Muscle layer of duodenum (tissue), 2 donors: Measurements from ENCODE around the gene SLC17A9.

Experiments used
- H3K27ac ChIP-seq: one replicate; pipeline ENCODE4 v1.7.0; 2013; ENCODE audit warnings: mild to moderate bottlenecking, low read length
- H3K27me3 ChIP-seq: one replicate; pipeline ENCODE4 v1.7.0; 2013; ENCODE audit warnings: low read depth, mild to moderate bottlenecking, control low read depth, low read length
- H3K36me3 ChIP-seq, 2 donors: one replicate each; pipeline ENCODE4 v1.7.0; 2013; ENCODE audit warnings: low read length in 2 of 2, control low read depth in 1 of 2, mild to moderate bottlenecking in 1 of 2; ENCODE audit not compliant: insufficient read depth in 2 of 2, control insufficient read depth in 1 of 2
- H3K4me1 ChIP-seq, 2 donors: one replicate each; pipeline ENCODE4 v1.7.0; 2013; ENCODE audit warnings: low read length in 2 of 2, mild to moderate bottlenecking in 2 of 2, control low read depth in 1 of 2, moderate library complexity in 1 of 2; ENCODE audit not compliant: insufficient read depth in 2 of 2, control insufficient read depth in 1 of 2
- H3K4me3 ChIP-seq, 2 donors: one replicate each; pipeline ENCODE4 v1.7.0; 2013; ENCODE audit warnings: low read length in 2 of 2, low read depth in 1 of 2, mild to moderate bottlenecking in 1 of 2
- H3K9me3 ChIP-seq, 2 donors: one replicate each; pipeline ENCODE4 v1.7.0; 2013; ENCODE audit warnings: low read length in 2 of 2, control low read depth in 1 of 2, mild to moderate bottlenecking in 1 of 2; ENCODE audit not compliant: control insufficient read depth in 1 of 2
- donor health status: healthy.

SLC17A9 gene

DNA sequence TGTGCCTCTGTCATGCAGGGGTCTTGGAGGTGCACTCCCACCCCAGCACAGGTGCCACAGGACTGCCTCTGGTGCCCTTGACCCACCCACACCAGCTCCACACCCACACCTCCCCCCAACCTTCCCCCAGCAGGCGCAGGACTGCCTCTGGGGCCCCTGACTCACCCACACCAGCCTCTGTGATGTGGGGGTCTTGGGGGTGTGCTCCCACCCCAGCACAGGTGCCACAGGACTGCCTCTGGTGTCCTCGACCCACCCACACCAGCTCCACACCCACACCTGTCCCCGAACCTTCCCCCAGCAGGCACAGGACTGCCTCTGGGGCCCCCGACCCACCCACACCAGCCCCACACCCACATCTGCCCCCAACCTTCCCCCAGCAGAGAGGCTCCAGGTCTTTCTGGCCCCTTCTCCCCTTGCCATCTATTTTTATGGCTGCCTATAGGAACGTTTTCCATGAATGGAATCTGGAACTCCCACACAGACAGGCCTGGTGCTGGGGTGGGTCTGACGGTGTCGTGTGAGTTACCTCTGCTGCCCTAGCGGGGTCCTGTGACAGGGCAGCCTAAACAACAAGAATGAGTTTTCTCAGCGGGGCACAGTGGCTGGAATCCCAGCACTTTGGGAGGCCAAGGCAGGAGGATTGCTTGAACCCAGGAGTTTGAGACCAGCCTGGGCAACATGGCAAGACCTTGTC lies 23.5 kb downstream of the SLC17A9 start:
- no peaks in the 10 kb centered on the region for H3K36me3 ChIP-seq
- H3K9me3 ChIP-seq, result no peaks in the 10 kb centered on the region
- H3K27me3 ChIP-seq, result peaks cover 59% of the 10 kb centered on the region
- H3K4me3 ChIP-seq, result no peak overlapping the region
- no peak overlapping the region for H3K27ac ChIP-seq
- H3K4me1 ChIP-seq, result peaks cover 0 to 7% of the 10 kb centered on the region in 2 donors

DNA sequence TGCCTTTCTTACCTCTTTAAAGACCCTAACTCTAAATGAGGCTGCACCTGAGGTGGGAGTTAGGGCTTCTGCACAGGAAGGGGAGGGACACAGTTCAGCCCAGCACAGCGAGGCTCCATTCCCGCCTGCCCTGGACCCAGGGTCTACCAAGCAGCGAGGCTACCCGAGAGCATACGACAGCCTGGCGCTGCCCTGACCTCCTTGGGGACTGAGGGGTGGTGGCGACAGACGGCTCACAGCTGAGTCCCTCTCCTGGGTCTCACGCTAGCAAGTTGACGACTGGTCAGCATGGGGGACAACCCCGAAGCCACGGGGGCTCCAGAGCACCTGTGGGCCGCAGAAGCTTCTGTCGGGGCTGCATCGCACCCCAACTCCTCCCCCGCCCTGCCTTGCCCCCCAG lies 24.4 kb downstream of the SLC17A9 start:
- Histone ChIP-seq H3K4me1 (peaks cover 0 to 7% of the 10 kb centered on the region in 2 donors), H3K36me3 (no peaks in the 10 kb centered on the region), H3K27me3 (peaks cover 50% of the 10 kb centered on the region), H3K27ac (no peak overlapping the region), H3K9me3 (no peaks in the 10 kb centered on the region), H3K4me3 (no peak overlapping the region)

DNA sequence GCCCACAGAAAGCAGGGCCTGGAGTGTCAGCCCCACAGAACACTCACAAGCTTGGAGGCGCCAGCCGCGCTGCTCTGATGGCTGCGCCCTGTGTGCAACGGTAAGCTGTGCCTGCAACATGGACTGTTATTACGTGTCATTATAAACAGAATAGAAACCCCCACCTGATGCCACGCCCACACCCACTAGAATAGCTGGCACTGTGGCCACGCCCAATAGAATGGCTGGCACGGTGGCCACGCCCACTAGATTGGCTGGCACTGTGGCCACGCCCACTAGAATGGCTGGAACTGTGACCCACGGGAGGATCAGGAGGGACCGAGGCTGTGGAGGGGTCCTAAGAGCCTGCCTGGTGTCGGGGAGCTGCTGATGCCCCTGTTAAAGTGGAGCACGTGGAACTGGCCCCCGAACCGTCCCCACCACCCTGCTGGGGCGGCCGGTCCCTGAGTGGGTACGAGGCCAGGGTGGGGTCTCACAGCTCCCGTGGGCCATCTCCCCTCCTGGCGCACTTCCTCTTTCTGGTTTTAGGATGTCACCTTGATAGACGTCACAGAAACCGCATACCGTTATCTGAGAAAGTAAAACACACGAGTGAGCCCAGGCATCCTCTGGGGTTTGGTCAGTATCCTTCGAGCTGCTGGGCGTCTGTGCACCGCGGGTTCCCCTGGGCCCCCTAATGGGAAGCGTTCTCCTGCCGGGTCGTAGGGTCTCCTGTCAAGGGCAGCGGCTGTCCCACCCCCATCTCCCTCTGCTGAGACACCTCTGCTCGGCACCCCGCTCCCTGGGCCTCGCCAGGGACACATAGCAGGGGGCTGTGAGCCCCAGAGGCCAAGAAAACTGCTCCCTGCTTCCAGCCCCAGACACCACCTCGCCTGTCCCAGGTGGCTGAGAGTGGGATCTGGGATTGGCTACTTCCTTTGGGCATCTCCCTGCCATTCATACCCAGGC lies 25.4 kb downstream of the SLC17A9 start:
- H3K27ac ChIP-seq, result no peak overlapping the region
- H3K27me3 ChIP-seq, result peaks cover 46% of the 10 kb centered on the region
- no peaks in the 10 kb centered on the region for H3K36me3 ChIP-seq
- no peak overlapping the region for H3K4me3 ChIP-seq
- H3K4me1 ChIP-seq, result peaks cover 0 to 1% of the 10 kb centered on the region in 2 donors
- no peaks in the 10 kb centered on the region for H3K9me3 ChIP-seq

DNA sequence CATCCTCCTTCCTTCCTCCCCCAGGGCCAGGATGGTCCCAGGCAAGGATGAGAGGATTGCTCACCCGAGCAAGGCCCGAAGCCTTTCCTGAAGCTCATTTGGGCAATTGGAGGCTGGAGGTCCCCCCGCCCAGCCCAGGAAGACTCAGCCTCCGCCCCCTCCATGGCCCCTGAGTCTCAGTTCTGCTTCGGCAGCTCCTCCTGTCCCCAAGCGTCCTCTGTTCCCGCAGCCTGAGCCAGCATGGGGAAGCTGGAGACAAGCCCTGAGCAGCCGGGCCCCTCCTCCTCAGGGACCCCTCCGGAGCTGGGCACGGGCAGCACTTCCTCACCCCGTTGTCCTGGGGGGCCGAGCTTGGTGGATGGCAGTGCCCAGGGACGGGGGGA lies 26.0 kb downstream of the SLC17A9 start:
- no peak overlapping the region for H3K27ac ChIP-seq
- no peaks in the 10 kb centered on the region for H3K9me3 ChIP-seq
- no peaks in the 10 kb centered on the region for H3K36me3 ChIP-seq
- no peak overlapping the region for H3K4me3 ChIP-seq
- H3K4me1 ChIP-seq, result no peaks in the 10 kb centered on the region
- H3K27me3 ChIP-seq, result peaks cover 41% of the 10 kb centered on the region

DNA sequence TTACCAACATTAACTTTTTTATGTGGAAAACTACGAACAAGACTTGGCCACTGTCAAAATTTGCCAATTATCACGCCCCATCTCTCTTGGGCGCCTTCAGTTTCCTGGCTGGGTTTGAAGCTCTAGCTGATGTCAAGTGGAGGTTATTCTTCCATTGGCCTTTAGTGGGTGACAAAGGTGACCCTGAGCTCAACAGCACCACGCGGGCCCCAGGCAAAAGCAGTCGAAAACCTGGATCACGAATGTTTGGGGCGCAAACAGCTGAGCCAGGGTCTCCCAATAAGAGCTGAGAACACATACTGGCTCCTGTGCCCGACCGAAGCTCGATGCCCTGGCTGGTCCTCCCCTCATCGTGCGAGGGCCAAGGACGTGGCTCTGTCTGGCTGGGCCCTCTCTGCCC lies 26.8 kb downstream of the SLC17A9 start:
- Histone ChIP-seq H3K9me3 (no peaks in the 10 kb centered on the region), H3K36me3 (no peaks in the 10 kb centered on the region), H3K4me1 (no peaks in the 10 kb centered on the region), H3K4me3 (no peak overlapping the region), H3K27me3 (peaks cover 33% of the 10 kb centered on the region), H3K27ac (no peak overlapping the region)

DNA sequence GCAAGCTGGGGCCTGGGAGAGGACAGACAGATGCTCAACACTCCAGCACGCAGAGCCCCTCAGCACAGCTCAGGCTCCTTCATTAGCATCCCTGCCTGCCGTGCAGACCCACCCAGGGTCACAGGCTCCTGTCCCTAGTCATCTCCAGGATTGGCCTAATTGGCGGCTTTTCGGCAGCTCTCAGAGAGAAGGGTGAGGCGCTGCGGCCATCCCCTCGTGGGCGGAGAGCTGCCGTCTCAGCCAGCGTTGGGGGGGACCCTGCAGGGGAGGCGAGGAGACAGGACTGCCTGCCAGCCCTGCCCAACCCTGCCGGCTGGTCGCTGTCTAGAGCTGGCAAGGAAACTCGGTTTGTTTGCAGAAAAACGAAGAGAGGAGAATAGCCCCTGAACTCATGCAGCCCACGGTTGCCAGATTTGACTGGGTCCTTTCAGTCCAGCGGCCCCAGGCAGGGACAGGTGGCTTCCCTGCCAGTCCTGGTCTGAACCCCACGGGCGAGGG lies 27.4 kb downstream of the SLC17A9 start:
- Histone ChIP-seq H3K27me3 (peaks cover 27% of the 10 kb centered on the region), H3K27ac (no peak overlapping the region), H3K4me3 (no peak overlapping the region), H3K36me3 (no peaks in the 10 kb centered on the region), H3K9me3 (no peaks in the 10 kb centered on the region), H3K4me1 (no peaks in the 10 kb centered on the region)

DNA sequence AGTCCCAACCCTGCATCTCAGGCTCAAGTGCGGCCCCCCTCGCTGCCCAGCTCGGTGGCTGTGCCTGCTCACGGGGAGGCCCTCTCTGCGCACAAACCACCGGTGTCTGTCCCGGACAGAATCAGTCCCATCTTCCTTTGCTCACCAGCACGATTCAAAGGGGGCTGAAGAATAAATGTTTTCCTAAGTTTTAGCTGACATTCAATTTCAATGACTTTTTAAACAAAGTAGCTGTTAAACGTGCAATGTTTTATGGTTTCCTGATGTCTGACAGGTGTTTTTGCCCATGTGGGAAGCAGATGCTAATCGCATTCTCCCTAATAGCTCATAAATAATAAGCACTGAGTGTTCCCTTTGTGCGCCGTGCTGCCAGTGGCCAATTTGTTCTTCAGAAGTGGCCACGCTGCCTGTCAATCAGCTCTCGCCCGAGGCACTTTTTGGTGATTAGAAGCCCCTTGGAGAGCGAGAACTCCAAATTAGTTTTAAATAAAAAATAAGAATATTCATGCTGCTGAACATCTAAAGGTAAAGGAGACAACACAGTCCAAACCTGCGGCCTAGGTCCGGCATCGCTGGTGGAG lies 28.0 kb downstream of the SLC17A9 start:
- H3K4me1 ChIP-seq, result no peaks in the 10 kb centered on the region

DNA sequence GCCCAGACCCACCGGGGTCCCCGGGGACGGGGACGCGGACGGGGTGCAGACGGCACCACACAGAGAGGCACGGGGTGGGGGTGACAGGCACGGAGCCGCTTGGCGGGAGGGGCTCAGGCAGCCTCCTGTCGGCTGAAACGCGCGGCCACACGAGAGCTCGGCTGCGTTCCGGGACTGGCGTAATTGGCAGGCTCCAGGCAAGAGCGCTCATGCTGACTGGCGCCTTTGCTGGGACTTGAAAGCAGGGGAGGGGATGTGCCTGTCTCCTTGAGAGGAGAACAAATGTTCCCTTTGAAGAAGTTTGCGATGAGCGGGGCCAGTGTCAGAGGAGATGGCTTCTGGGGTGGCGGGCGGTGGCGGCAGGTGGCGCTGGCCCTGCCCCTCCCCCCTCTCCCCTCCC lies 28.5 kb downstream of the SLC17A9 start:
- Histone ChIP-seq H3K27me3 (peaks cover 20% of the 10 kb centered on the region), H3K36me3 (no peaks in the 10 kb centered on the region), H3K4me3 (no peak overlapping the region), H3K27ac (no peak overlapping the region), H3K4me1 (no peaks in the 10 kb centered on the region), H3K9me3 (no peaks in the 10 kb centered on the region)

More for the DNA sequence above, 28.0 kb downstream of the SLC17A9 start:
- Histone ChIP-seq H3K9me3 (no peaks in the 10 kb centered on the region), H3K36me3 (no peaks in the 10 kb centered on the region), H3K27me3 (peaks cover 24% of the 10 kb centered on the region), H3K27ac (no peak overlapping the region), H3K4me3 (no peak overlapping the region)

DNA sequence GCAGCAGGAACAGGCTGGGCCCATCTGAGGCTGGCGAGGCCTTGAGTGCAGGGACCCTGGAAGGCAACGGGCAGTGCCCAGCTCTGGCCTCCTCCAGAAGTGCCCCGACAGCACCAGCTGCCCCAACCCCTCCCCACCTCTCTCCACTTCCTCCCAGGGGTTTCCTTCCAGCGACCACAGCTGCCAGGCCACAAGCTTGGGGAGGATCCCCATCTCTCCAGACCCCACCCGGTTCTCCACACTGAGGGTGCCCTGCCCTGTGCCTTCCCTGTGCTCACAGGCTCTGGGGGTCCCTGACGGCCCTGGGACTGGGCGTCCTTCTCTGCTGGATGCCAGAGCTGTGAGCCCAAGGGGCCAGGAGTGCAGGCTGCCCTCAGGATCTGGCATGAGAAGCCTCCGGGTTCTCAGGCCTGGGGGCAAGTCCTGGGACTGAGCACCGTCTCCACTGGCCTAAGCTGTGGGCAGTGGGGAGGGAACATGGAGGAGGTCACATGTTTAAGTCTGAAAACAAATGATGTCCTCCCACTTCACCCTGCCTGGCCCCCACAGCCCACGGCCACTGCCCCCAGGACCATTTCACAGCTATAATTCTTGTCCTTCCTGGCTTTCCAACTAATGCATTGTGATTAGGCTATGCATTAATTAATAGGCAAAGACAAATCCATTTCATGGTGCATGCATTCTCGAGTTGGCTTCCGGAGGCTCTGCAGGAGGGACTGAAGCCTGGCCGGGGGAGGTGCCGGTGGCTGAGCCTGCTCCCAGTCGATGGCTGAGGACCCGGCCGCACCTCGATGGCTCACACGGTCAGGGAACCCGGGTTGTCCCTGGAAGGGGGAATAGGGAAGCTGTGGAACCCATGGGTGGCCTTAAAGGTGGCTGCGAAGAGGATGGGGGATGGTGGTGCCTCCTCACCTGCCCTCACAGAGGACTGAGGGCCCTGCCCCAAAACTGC lies 29.9 kb downstream of the SLC17A9 start:
- Histone ChIP-seq H3K27ac (no peak overlapping the region), H3K9me3 (no peaks in the 10 kb centered on the region), H3K27me3 (peaks cover 20% of the 10 kb centered on the region), H3K36me3 (no peaks in the 10 kb centered on the region), H3K4me1 (no peaks in the 10 kb centered on the region), H3K4me3 (no peak overlapping the region)

DNA sequence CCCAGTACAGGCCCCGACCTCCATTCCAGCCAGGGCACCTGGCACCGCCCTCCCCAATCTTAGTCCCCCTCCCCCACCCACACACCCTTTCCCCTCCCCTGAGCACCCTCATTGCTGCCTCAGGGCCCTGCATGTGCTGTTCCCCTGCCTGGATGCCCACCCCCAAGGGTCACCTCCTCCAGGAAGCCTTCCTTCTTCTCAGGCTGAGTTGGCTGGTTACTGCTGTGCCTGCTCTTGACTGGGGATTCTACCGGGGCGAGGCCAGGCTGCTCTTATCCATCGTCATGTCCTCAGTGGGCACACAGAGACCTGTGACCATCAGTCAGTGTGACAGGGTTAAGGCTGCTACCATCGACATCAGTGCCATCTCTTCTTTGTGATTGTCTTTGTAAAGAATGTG lies 30.7 kb downstream of the SLC17A9 start:
- Histone ChIP-seq H3K4me3 (no peak overlapping the region), H3K27ac (no peak overlapping the region), H3K27me3 (peaks cover 17% of the 10 kb centered on the region), H3K4me1 (no peaks in the 10 kb centered on the region), H3K9me3 (no peaks in the 10 kb centered on the region), H3K36me3 (no peaks in the 10 kb centered on the region)
